Panc1 (cell line): ENCODE results near the gene PNMA1. TPM values are rescaled to one million over a fixed set of nuclear protein-coding genes. Genes with fewer than 3 reads are reported as not detected.
A peak's percentile ranks its signal among the peaks of the same experiment; 100 is the strongest.

Experiments used
- ATAC-seq: fragments of 200-7000 bp; cut with Tn5 transposase; 2 replicates; pipeline ENCODE4 v1.9.1; 2020; ENCODE audit warnings: mild to moderate bottlenecking, moderate library complexity
- BruUV-seq: library from RNA; stranded (reverse); fragments of 400-500 nt; replicated peaks from 2 replicates; lab custom pipeline; 2021; lab: Mats Ljungman, UMichigan
- CTCF ChIA-PET: fragments of 300-600 bp; sonication (Branson Sonifier 250); formaldehyde crosslinking; loops from one replicate; lab custom pipeline; 2022; ENCODE audit warnings: antibody characterized with exemption; lab: Charles Lee
- POLR2A ChIA-PET: fragments of 300-600 bp; sonication (Branson Sonifier 250); formaldehyde crosslinking; loops from one replicate; lab custom pipeline; 2022; ENCODE audit warnings: antibody characterized with exemption; lab: Charles Lee
- DNase-seq: peaks from one replicate; pipeline ENCODE4 v3.0.0-alpha.2; 2010; ENCODE audit warnings: low read depth, low spot score
- H3K27ac ChIP-seq: 2 replicates; pipeline ENCODE4 v1.5.1; 2011; ENCODE audit warnings: mild to moderate bottlenecking, low read length, inconsistent platforms
- H3K27me3 ChIP-seq: fragments of 200-500 bp; sonication (Bioruptor generic); 2 replicates; pipeline ENCODE4 v1.6.0; 2014; ENCODE audit warnings: low read length, inconsistent platforms; ENCODE audit not compliant: control insufficient read depth, insufficient read depth
- H3K36me3 ChIP-seq: fragments of 200-500 bp; sonication (Bioruptor generic); 2 replicates; pipeline ENCODE4 v1.5.1; 2014; ENCODE audit warnings: inconsistent platforms, mild to moderate bottlenecking, low read length, moderate library complexity; ENCODE audit not compliant: control insufficient read depth, insufficient read depth
- H3K4me1 ChIP-seq: 2 replicates; pipeline ENCODE4 v1.5.1; 2011; ENCODE audit warnings: inconsistent platforms, mild to moderate bottlenecking, low read length, moderate library complexity; ENCODE audit not compliant: control insufficient read depth, insufficient read depth
- H3K4me3 ChIP-seq, 2 experiments: 2 replicates each; pipeline ENCODE4 v1.5.1; 2011 to 2012; ENCODE audit warnings: low read depth in 2 of 2, low read length in 2 of 2, mild to moderate bottlenecking in 2 of 2, inconsistent platforms in 1 of 2, moderate library complexity in 1 of 2
- H3K9me3 ChIP-seq: fragments of 200-500 bp; sonication (Bioruptor generic); 2 replicates; pipeline ENCODE4 v1.5.1; 2014; ENCODE audit warnings: low read depth, mild to moderate bottlenecking, inconsistent platforms, low read length, moderate library complexity; ENCODE audit not compliant: control insufficient read depth, insufficient read depth
- POLR2AphosphoS5 ChIP-seq: IDR thresholded peaks from 2 replicates; pipeline ENCODE4 v1.6.1; 2012; ENCODE audit warnings: mild to moderate bottlenecking, low read depth, low read length, moderate library complexity
- SIN3A ChIP-seq: IDR thresholded peaks from 2 replicates; pipeline ENCODE4 v1.6.1; 2012; ENCODE audit warnings: low read depth, mild to moderate bottlenecking, low read length, moderate library complexity, borderline replicate concordance; ENCODE audit not compliant: insufficient read depth
- TCF7L2 ChIP-seq: IDR thresholded peaks from 2 replicates; pipeline ENCODE4 v1.6.1; 2011; ENCODE audit warnings: mild to moderate bottlenecking, low read depth, low read length, inconsistent platforms
- in situ Hi-C: cut with HindIII; loops from 2 replicates; pipeline ENCODE4 v1.10.0; 2016; ENCODE audit warnings: low sequenced_read_pairs, low pct_unique_long_range_greater_than_20kb
- intact Hi-C: fragments of 100-400 bp; cut with micrococcal nuclease; formaldehyde crosslinking; loops from one replicate; pipeline ENCODE4 v1.10.0; 2022; ENCODE audit not compliant: unreplicated experiment
- total RNA-seq: library from RNA; stranded (reverse); gene quantifications from one replicate; pipeline ENCODE4 v1.2.1, GENCODE V29; 2021; ENCODE audit not compliant: unreplicated experiment
- TF ChIP-seq, protein P1 (sequence below), 2 experiments: IDR thresholded peaks; 2 replicates each; pipeline ENCODE4 v1.6.1; 2011 to 2012; ENCODE audit warnings: low read depth in 2 of 2, control low read depth in 1 of 2, low read length in 1 of 2, mild to moderate bottlenecking in 1 of 2, moderate library complexity in 1 of 2; ENCODE audit not compliant: insufficient read depth in 1 of 2
- TF ChIP-seq, protein P2 (sequence below): fragments of 450-650 bp; IDR thresholded peaks from 2 replicates; pipeline ENCODE4 v1.5.1; 2017; ENCODE audit warnings: mild to moderate bottlenecking

PNMA1 gene
- total RNA-seq, 1 experiment from 2014 or later, result 49.7 TPM

GRCh38 chr14:73753887-73754795 is 40.0 kb upstream of the PNMA1 start:
- Histone ChIP-seq H3K4me1 (peaks cover 86% of the 10 kb centered on the region), H3K27me3 (no peaks in the 10 kb centered on the region), H3K27ac (peak overlapping the region; percentile 97), H3K9me3 (no peaks in the 10 kb centered on the region), H3K4me3 (peak overlapping the region; percentile 16 to 85; a peak in 3 of 4 replicates), H3K36me3 (no peaks in the 10 kb centered on the region)
- in situ Hi-C loops (no loop called here), intact Hi-C loops (no loop called here)
- TF ChIP-seq POLR2AphosphoS5 (no peak), TCF7L2 (no peak), SIN3A (no peak)
- TF ChIP-seq, protein P1, sequence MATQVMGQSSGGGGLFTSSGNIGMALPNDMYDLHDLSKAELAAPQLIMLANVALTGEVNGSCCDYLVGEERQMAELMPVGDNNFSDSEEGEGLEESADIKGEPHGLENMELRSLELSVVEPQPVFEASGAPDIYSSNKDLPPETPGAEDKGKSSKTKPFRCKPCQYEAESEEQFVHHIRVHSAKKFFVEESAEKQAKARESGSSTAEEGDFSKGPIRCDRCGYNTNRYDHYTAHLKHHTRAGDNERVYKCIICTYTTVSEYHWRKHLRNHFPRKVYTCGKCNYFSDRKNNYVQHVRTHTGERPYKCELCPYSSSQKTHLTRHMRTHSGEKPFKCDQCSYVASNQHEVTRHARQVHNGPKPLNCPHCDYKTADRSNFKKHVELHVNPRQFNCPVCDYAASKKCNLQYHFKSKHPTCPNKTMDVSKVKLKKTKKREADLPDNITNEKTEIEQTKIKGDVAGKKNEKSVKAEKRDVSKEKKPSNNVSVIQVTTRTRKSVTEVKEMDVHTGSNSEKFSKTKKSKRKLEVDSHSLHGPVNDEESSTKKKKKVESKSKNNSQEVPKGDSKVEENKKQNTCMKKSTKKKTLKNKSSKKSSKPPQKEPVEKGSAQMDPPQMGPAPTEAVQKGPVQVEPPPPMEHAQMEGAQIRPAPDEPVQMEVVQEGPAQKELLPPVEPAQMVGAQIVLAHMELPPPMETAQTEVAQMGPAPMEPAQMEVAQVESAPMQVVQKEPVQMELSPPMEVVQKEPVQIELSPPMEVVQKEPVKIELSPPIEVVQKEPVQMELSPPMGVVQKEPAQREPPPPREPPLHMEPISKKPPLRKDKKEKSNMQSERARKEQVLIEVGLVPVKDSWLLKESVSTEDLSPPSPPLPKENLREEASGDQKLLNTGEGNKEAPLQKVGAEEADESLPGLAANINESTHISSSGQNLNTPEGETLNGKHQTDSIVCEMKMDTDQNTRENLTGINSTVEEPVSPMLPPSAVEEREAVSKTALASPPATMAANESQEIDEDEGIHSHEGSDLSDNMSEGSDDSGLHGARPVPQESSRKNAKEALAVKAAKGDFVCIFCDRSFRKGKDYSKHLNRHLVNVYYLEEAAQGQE (IDR thresholded peaks at IDR 0.05; ENCODE audit: insufficient read depth in 1 of 2, low read depth in 2 of 2, low read length in 1 of 2), result no peak
- TF ChIP-seq, protein P2, sequence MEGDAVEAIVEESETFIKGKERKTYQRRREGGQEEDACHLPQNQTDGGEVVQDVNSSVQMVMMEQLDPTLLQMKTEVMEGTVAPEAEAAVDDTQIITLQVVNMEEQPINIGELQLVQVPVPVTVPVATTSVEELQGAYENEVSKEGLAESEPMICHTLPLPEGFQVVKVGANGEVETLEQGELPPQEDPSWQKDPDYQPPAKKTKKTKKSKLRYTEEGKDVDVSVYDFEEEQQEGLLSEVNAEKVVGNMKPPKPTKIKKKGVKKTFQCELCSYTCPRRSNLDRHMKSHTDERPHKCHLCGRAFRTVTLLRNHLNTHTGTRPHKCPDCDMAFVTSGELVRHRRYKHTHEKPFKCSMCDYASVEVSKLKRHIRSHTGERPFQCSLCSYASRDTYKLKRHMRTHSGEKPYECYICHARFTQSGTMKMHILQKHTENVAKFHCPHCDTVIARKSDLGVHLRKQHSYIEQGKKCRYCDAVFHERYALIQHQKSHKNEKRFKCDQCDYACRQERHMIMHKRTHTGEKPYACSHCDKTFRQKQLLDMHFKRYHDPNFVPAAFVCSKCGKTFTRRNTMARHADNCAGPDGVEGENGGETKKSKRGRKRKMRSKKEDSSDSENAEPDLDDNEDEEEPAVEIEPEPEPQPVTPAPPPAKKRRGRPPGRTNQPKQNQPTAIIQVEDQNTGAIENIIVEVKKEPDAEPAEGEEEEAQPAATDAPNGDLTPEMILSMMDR, result no peak
- ChIA-PET POLR2A (interaction anchor here (0.6 to 1.3 kb wide), 5 partner anchors 9 to 281 kb away, joined by 3 to 11 read pairs (median 5); no protein-coding TSS in a partner anchor), CTCF (interaction anchor here (0.5 kb wide), 1 partner anchor 159 kb away, joined by 3 read pairs; no protein-coding TSS in a partner anchor)
- no TSS peak for BruUV-seq
- ATAC-seq, result peak; percentile 13
- DNase-seq, result no peak

DNA sequence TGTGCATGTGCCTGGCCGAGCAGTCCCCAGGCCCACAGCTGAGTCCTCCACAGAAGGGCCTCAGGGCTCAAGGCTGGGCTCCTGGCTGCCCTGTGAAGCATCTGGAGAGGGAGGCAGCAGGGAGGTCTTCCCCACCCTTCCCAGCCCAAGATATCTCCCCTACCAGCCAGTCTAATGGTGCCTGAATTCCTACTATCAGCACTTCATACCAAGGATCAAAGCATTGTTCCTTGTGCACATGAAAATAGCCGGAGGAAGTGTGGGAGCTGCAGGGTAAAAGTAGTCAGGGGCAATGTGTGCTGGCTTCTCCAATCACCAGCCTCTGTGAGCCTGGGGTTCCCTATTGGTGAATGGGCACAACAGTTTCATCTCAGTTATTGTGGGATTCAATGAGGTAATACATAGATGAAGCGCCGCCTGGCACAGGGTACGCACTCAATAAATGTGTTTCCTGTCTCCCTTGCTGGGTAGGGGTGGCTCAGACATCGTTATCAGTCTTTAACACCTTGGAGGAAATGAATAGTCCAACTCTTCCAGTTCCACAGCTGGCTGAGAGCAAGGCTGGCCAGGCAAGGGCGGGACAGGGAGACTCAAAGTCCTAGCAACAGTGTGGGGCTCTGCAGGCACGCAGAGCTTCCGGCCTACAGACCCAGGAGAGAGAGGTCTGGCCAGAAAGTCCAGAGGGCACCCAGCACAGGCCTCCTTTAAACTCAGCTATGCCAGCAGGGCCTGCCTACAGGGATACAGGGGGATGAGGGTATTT is 39.1 kb upstream of the PNMA1 start:
- BruUV-seq, result no TSS peak
- CTCF ChIA-PET, result interaction anchor here (0.6 to 0.7 kb wide), 2 partner anchors 12 to 74 kb away, joined by 3 read pairs; no protein-coding TSS in a partner anchor
- H3K9me3 ChIP-seq, result no peaks in the 10 kb centered on the region
- in situ Hi-C loops (no loop called here), intact Hi-C loops (no loop called here)
- ATAC-seq, result peak; percentile 43
- no peaks in the 10 kb centered on the region for H3K27me3 ChIP-seq
- H3K4me3 ChIP-seq, result peak overlapping the region in 1 of 2 experiments; percentile 85; a peak in 2 of 4 replicates
- peaks cover 91% of the 10 kb centered on the region for H3K4me1 ChIP-seq
- H3K36me3 ChIP-seq, result no peaks in the 10 kb centered on the region
- peak overlapping the region; percentile 97 for H3K27ac ChIP-seq
- no peak for DNase-seq
- TF ChIP-seq, protein P2, result no peak
- peak; percentile 45; the same call in 1 of the 2 replicates for TF ChIP-seq TCF7L2
- POLR2A ChIA-PET, result interaction anchor here (0.6 to 0.7 kb wide), 3 partner anchors 12 to 649 kb away, joined by 5 to 15 read pairs (median 11); no protein-coding TSS in a partner anchor
